Right lobe of liver (tissue), 4 donors: Measurements from ENCODE around the gene OBSCN.

Experiments used
- POLR2A ChIP-seq: fragments of 450-650 bp; IDR thresholded peaks from one replicate; pipeline ENCODE4 v1.6.1; 2017; ENCODE audit warnings: antibody characterized with exemption, mild to moderate bottlenecking
- TF ChIP-seq, protein P1 (sequence below), 4 donors: fragments of 200-600 bp in 3 of 4; fragments of 450-650 bp in 1 of 4; IDR thresholded peaks; one replicate each; pipeline versions ENCODE4 v1.5.1 to v1.8.0; 2016 to 2022; ENCODE audit warnings: antibody characterized with exemption in 4 of 4, mild to moderate bottlenecking in 2 of 4
- donor health status: DM: no; HTN: no; CAD: no.
- donor health status: DM: no; HTN: no; CAD: no.
- donor health status: DM: no; HTN: yes; CAD: no.

DNA sequence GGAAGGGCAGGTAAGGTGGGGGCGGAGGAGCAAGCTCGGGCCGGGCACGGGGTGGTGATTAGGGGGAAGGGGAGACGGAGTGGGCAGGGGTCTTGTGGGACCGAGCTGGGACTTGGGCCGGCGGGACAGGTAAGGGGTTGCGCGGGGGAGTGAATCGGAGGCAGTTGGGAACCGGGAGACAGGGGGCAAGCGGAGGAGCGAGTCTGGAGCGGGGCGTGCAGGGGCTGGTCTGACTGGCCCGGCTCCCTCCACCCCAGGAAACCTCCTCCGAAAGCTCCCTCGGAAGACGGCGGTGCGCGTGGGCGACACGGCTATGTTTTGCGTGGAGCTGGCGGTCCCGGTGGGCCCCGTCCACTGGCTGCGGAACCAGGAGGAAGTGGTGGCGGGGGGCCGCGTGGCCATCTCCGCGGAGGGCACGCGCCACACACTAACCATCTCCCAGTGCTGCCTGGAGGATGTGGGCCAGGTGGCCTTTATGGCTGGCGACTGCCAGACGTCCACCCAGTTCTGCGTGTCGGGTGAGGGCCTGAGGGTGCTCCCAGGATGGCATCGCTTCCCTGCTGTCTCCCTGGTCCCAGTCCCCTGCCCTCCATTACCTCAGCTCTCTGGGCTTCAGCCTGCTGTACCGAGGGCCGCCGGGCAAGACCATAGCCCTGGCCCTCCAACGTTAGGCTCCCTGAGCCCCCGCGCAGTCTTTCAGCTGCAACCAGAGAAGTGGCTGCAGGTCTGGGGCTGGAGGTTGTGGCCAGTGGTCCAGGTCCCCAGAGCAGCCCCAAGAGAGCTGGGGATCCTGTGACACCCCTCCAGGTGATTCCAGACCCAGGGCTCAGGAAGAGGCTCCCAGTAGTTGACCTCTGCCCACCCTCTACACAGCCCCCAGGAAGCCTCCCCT lies 6.3 kb downstream of the OBSCN start:
- TF ChIP-seq POLR2A: no peak
- TF ChIP-seq, protein P1, sequence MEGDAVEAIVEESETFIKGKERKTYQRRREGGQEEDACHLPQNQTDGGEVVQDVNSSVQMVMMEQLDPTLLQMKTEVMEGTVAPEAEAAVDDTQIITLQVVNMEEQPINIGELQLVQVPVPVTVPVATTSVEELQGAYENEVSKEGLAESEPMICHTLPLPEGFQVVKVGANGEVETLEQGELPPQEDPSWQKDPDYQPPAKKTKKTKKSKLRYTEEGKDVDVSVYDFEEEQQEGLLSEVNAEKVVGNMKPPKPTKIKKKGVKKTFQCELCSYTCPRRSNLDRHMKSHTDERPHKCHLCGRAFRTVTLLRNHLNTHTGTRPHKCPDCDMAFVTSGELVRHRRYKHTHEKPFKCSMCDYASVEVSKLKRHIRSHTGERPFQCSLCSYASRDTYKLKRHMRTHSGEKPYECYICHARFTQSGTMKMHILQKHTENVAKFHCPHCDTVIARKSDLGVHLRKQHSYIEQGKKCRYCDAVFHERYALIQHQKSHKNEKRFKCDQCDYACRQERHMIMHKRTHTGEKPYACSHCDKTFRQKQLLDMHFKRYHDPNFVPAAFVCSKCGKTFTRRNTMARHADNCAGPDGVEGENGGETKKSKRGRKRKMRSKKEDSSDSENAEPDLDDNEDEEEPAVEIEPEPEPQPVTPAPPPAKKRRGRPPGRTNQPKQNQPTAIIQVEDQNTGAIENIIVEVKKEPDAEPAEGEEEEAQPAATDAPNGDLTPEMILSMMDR (IDR thresholded peaks at IDR 0.05): no peak
